Keratinocyte (primary cell): Measurements from ENCODE around the gene TTC22.

Experiments
- CTCF ChIP-seq, 3 experiments: IDR thresholded peaks in 1 of 3; conservative IDR thresholded peaks in 1 of 3; optimal IDR thresholded peaks in 1 of 3; 2 replicates in 2 of 3; 3 replicates in 1 of 3; pipeline versions ENCODE3 to v1.5.1; 2011; ENCODE audit warnings: low read length in 3 of 3, mild to moderate bottlenecking in 3 of 3, moderate library complexity in 2 of 3, control low read depth in 1 of 3, inconsistent platforms in 1 of 3; ENCODE audit not compliant: insufficient read depth in 2 of 3; ENCODE audit errors: extremely low read depth in 1 of 3
- EZH2 ChIP-seq: IDR thresholded peaks from one replicate; pipeline ENCODE4 v1.6.1; 2012; ENCODE audit warnings: inconsistent platforms, mild to moderate bottlenecking, low read length, moderate library complexity

DNA sequence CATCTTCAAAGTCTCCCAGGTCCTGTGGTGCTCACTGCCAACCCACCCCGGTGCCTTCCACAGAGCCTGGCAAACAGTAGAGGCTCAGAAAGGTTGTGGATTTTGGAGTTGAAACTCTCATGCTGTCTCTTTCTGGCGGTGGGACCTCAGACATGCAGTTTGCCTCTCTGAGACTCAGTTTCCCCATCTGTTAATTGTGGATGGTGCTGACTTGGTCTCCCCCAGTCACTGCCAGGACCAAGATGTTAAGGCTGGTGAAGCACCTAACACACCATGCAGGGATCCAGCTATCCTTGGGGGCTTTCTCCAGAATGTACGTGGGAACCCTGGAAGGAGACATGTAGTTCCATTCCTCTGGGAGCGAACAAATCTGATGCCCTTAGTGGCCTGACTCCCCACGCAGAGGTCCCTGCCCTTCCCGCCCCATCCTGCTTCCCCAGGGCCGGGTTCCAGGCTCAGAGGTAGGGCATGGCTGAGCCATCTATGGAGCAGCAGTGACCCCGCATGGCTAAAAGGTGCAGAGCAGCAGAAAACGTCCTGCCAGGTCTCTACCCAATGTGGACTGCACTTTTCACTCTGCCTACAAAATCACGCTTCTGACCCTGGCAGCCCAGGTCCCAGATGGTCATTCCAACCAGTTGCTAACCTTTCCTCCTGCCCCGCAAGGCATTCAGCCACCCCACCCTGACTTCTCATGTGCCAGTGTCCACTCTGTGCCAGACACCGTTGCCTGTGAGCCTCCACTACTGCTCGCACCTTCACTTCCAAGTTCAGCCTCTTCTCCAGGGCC is 9.2 kb upstream of the TTC22 start:
- TF ChIP-seq CTCF (optimal IDR thresholded peaks at IDR 0.05 in 1 of 3, IDR thresholded peaks at IDR 0.05 in 1 of 3, conservative IDR thresholded peaks at IDR 0.05 in 1 of 3; ENCODE audit: extremely low read depth in 1 of 3, insufficient read depth in 2 of 3, low read length in 3 of 3) (peak; percentile 92 to 98 (median 94)), EZH2 (no peak)
